Kidney (tissue), 14 donors: Measurements from ENCODE around the gene GLIS1. TPM values are rescaled to one million over a fixed set of nuclear protein-coding genes. Genes with fewer than 3 reads are reported as not detected.

Experiments used
- DNase-seq, 5 donors: peaks; one replicate each; pipeline ENCODE4 v3.0.0-alpha.2; 2013 to 2020
- FAIRE-seq: peaks from 2 replicates; lab custom pipeline; 2012; peaks lifted over from hg19 to GRCh38; lab: Jason Lieb, UNC
- H3K27ac ChIP-seq, 2 donors: one replicate each; pipeline ENCODE4 v1.7.0; 2013; ENCODE audit warnings: low read depth in 2 of 2, low read length in 2 of 2, inconsistent platforms in 1 of 2
- H3K27me3 ChIP-seq: one replicate; pipeline ENCODE4 v1.7.1; 2013; ENCODE audit warnings: low read length, inconsistent platforms; ENCODE audit not compliant: control insufficient read depth, insufficient read depth
- H3K36me3 ChIP-seq, 3 donors: one replicate each; pipeline versions ENCODE4 v1.7.0 to v1.7.1; 2013; ENCODE audit warnings: low read length in 3 of 3, control low read depth in 1 of 3, inconsistent platforms in 1 of 3; ENCODE audit not compliant: insufficient read depth in 3 of 3, control insufficient read depth in 2 of 3
- H3K4me1 ChIP-seq, 3 donors: one replicate each; pipeline versions ENCODE4 v1.7.0 to v1.7.1; 2013; ENCODE audit warnings: low read length in 3 of 3, inconsistent platforms in 1 of 3, low read depth in 1 of 3; ENCODE audit not compliant: control insufficient read depth in 2 of 3, insufficient read depth in 2 of 3
- H3K4me3 ChIP-seq, 3 donors: one replicate each; pipeline versions ENCODE4 v1.7.0 to v1.8.1; 2013; ENCODE audit warnings: low read length in 3 of 3, control low read depth in 1 of 3, inconsistent platforms in 1 of 3
- H3K9ac ChIP-seq, 3 donors: one replicate each; pipeline versions ENCODE4 v1.7.0 to v1.7.1; 2013; ENCODE audit warnings: low read length in 3 of 3, control low read depth in 1 of 3, inconsistent platforms in 1 of 3
- H3K9me3 ChIP-seq, 3 donors: one replicate each; pipeline versions ENCODE4 v1.7.0 to v1.7.1; 2013; ENCODE audit warnings: low read length in 3 of 3, control low read depth in 1 of 3, inconsistent platforms in 1 of 3; ENCODE audit not compliant: control insufficient read depth in 2 of 3, insufficient read depth in 1 of 3
- CTCF ChIP-seq: IDR thresholded peaks from 3 replicates; pipeline ENCODE4 v1.5.1; 2012; ENCODE audit warnings: mild to moderate bottlenecking, moderate library complexity, borderline replicate concordance; ENCODE audit not compliant: insufficient read depth; ENCODE audit errors: extremely low read depth
- intact Hi-C: fragments of 100-400 bp; cut with DNase I; formaldehyde crosslinking; loops from one replicate; pipeline ENCODE4 v1.11.1; 2022
- polyA plus RNA-seq: library from polyadenylated mRNA; stranded (reverse); fragments of 350-450 nt; fragmentation: Illumina TruSeq; extraction: RNeasy Lipid Tissue Mini Kit (QIAGEN cat#74804); gene quantifications from one replicate; pipeline ENCODE4 v1.2.3, GENCODE V29; 2014; ENCODE audit warnings: low read depth, low replicate concordance; ENCODE audit not compliant: insufficient read depth
- total RNA-seq: library from RNA; stranded (reverse); fragmentation: NEBNext Ultra II Directional; extraction: Animal tissue kit (Norgen Biotek cat#: 25700); gene quantifications from one replicate; pipeline ENCODE4 v1.2.1, GENCODE V29; 2021
- donor health status: control.
- donor health status: control.
- donor health status: control.
- donor health status: control.
- donor health status: control.
- donor health status: DM: yes; HTN: yes; CAD: no.
- donor health status: Normal renal cell carcinoma (clear cell type).

Gene GLIS1
- total and polyA plus RNA-seq, 2 donors from 2014 or later = 3.3 to 3.7 TPM

GRCh38 chr1:53616927-53617326 is 122.0 kb downstream of the GLIS1 start:
- no peak for FAIRE-seq
- no peak for TF ChIP-seq CTCF
- Histone ChIP-seq H3K27ac (no peak overlapping the region), H3K27me3 (no peaks in the 10 kb centered on the region), H3K36me3 (no peaks in the 10 kb centered on the region), H3K9ac (no peak overlapping the region), H3K4me3 (no peak overlapping the region), H3K9me3 (no peaks in the 10 kb centered on the region), H3K4me1 (no peaks in the 10 kb centered on the region)
- DNase-seq = peak in 1 of 5 donors; percentile 31
- intact Hi-C loops = no loop called here

DNA sequence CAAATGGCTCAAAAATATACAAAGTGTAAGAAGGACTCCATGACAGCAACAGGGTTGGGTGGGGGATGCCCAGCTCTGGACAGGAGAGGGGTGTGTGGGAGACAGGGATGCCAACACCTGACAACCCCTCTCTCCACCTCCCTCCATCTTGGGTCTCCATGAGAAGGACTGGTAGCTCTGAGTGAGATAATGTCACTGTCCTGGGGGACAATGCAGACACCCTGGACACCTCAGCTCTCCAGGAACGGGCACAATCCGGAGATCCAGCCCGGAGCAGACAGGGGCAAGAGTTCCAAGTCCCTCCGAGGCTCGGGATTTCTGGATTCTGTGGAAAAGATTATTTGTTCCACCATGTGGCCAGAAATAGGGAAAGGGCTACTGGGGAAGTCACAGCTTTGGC is 122.5 kb downstream of the GLIS1 start:
- FAIRE-seq = no peak
- no peaks in the 10 kb centered on the region for H3K27me3 ChIP-seq
- H3K9me3 ChIP-seq = no peaks in the 10 kb centered on the region
- no peak for TF ChIP-seq CTCF
- DNase-seq = peak in 1 of 5 donors; percentile 15
- H3K4me1 ChIP-seq = no peaks in the 10 kb centered on the region
- H3K9ac ChIP-seq = no peak overlapping the region
- no peaks in the 10 kb centered on the region for H3K36me3 ChIP-seq
- intact Hi-C loops = no loop called here
- H3K27ac ChIP-seq = no peak overlapping the region
- no peak overlapping the region for H3K4me3 ChIP-seq

GRCh38 chr1:53615101-53615500 is 123.9 kb downstream of the GLIS1 start:
- peaks cover 0 to 10% (median 0%) of the 10 kb centered on the region in 3 donors for H3K9me3 ChIP-seq
- no peaks in the 10 kb centered on the region for H3K4me1 ChIP-seq
- H3K9ac ChIP-seq = no peak overlapping the region
- H3K27ac ChIP-seq = no peak overlapping the region
- intact Hi-C loops = no loop called here
- H3K27me3 ChIP-seq = no peaks in the 10 kb centered on the region
- no peaks in the 10 kb centered on the region for H3K36me3 ChIP-seq
- no peak for TF ChIP-seq CTCF
- H3K4me3 ChIP-seq = no peak overlapping the region
- FAIRE-seq (no peak), DNase-seq (peak in 2 of 5 donors; percentile 18 to 25)
